K562 (cell line): ENCODE results near the gene CABP2. TPM values are rescaled to one million over a fixed set of nuclear protein-coding genes. Genes with fewer than 3 reads are reported as not detected.

ENCODE experiments used
- ATAC-seq: fragments of 200-7000 bp; cut with Tn5 transposase; 3 replicates; pipeline ENCODE4 v1.9.1; 2020; ENCODE audit warnings: moderate library complexity
- BruUV-seq: library from RNA; stranded (reverse); fragments of 400-500 nt; replicated peaks from 2 replicates; lab custom pipeline; 2021; lab: Mats Ljungman, UMichigan
- CTCF ChIA-PET: fragments of 300-600 bp; formaldehyde crosslinking; extraction: SDS; loops from one replicate; lab custom pipeline; 2021; ENCODE audit warnings: low intra/inter-chr PET ratio; lab: Yijun Ruan, JAX
- POLR2A ChIA-PET: fragments of 300-600, 350-650 bp; sonication (Branson Sonifier 250); formaldehyde crosslinking; extraction: SDS; loops from one replicate; lab custom pipeline; 2021; ENCODE audit warnings: antibody characterized with exemption, inconsistent platforms; lab: Yijun Ruan, JAX
- DNase-seq, 4 experiments: peaks; one replicate each; pipeline versions ENCODE4 v3.0.0 to v3.0.0-alpha.2; 2011 to 2018; ENCODE audit warnings: low spot score in 3 of 4, mixed read lengths in 3 of 4; ENCODE audit errors: extremely low read depth in 1 of 4
- FAIRE-seq: peaks from 2 replicates; lab custom pipeline; 2011; peaks lifted over from hg19 to GRCh38; lab: Jason Lieb, UNC
- H2AFZ ChIP-seq: 2 replicates; pipeline ENCODE4 v1.6.0; 2011; ENCODE audit warnings: low read depth, low read length, control low read depth, inconsistent platforms
- H3K27ac ChIP-seq: fragments of 200-600 bp; 3 replicates; pipeline ENCODE4 v1.8.0; 2011; ENCODE audit warnings: low read depth, mild to moderate bottlenecking, control low read depth, inconsistent platforms, low read length, moderate library complexity, mixed read lengths; ENCODE audit errors: extremely low read depth
- H3K27me3 ChIP-seq, 2 experiments: fragments of 300-600 bp in 1 of 2; 2 replicates in 1 of 2; 3 replicates in 1 of 2; pipeline versions ENCODE4 v1.6.0 to v1.8.0; 2011; ENCODE audit warnings: inconsistent platforms in 2 of 2, low read length in 2 of 2, mild to moderate bottlenecking in 1 of 2, mixed read lengths in 1 of 2, moderate library complexity in 1 of 2; ENCODE audit not compliant: control insufficient read depth in 2 of 2, insufficient read depth in 2 of 2
- H3K36me3 ChIP-seq: fragments of 300-600 bp; 3 replicates; pipeline ENCODE4 v1.8.0; 2011; ENCODE audit warnings: mild to moderate bottlenecking, low read length, inconsistent platforms; ENCODE audit not compliant: control insufficient read depth, insufficient read depth
- H3K4me1 ChIP-seq, 2 experiments: fragments of 200-600 bp in 1 of 2; replicated peaks in 1 of 2; 2 replicates in 1 of 2; 3 replicates in 1 of 2; pipeline versions ENCODE4 v1.5.1 to v1.8.0; 2011; ENCODE audit warnings: inconsistent platforms in 2 of 2, low read length in 2 of 2, mild to moderate bottlenecking in 1 of 2, mixed read lengths in 1 of 2, moderate library complexity in 1 of 2; ENCODE audit not compliant: control insufficient read depth in 2 of 2, insufficient read depth in 2 of 2
- H3K4me2 ChIP-seq: 2 replicates; pipeline ENCODE4 v1.6.1; 2011; ENCODE audit warnings: low read length, control low read depth, inconsistent platforms, mixed read lengths; ENCODE audit not compliant: insufficient read depth
- H3K4me3 ChIP-seq: fragments of 200-600 bp; sonication (generic), shearing (Covaris generic); 2 replicates; pipeline ENCODE4 v1.5.1; 2016; ENCODE audit warnings: control low read depth, inconsistent platforms
- H3K79me2 ChIP-seq: fragments of 200-600 bp; 3 replicates; pipeline ENCODE4 v1.8.0; 2011; ENCODE audit warnings: low read length, inconsistent platforms; ENCODE audit not compliant: control insufficient read depth, insufficient read depth
- H3K9ac ChIP-seq, 2 experiments: 2 replicates each; pipeline versions ENCODE4 v1.6.0 to v1.6.1; 2011; ENCODE audit warnings: low read depth in 2 of 2, low read length in 2 of 2, control low read depth in 1 of 2, inconsistent platforms in 1 of 2, mild to moderate bottlenecking in 1 of 2, mixed read lengths in 1 of 2; ENCODE audit not compliant: insufficient read depth in 1 of 2
- H3K9me1 ChIP-seq: one replicate; pipeline ENCODE4 v1.6.0; 2011; ENCODE audit warnings: inconsistent platforms, mild to moderate bottlenecking, low read length, moderate library complexity; ENCODE audit not compliant: control insufficient read depth, insufficient read depth
- H3K9me3 ChIP-seq: replicated peaks from 2 replicates; pipeline ENCODE4 v1.5.1; 2011; ENCODE audit warnings: low read depth, low read length, inconsistent platforms; ENCODE audit not compliant: control insufficient read depth, insufficient read depth
- H4K20me1 ChIP-seq: replicated peaks from 2 replicates; pipeline ENCODE4 v1.6.1; 2011; ENCODE audit warnings: low read length, inconsistent platforms, mixed read lengths; ENCODE audit not compliant: control insufficient read depth, insufficient read depth
- ERF ChIP-seq: fragments of 450-650 bp; formaldehyde crosslinking; IDR thresholded peaks from 2 replicates; pipeline ENCODE4 v1.4.0; 2020; ENCODE audit warnings: mild to moderate bottlenecking, mixed read lengths
- FOXJ3 ChIP-seq: sonication (generic); formaldehyde crosslinking; IDR thresholded peaks from 2 replicates; pipeline ENCODE4 v1.4.0; 2020; ENCODE audit warnings: mild to moderate bottlenecking, missing genetic modification reagents
- GATAD2B ChIP-seq: fragments of 450-650 bp; IDR thresholded peaks from 2 replicates; pipeline ENCODE4 v1.6.1; 2017; ENCODE audit warnings: mild to moderate bottlenecking, borderline replicate concordance
- HDAC8 ChIP-seq: fragments of 450-650 bp; IDR thresholded peaks from 2 replicates; pipeline ENCODE4 v1.6.1; 2016; ENCODE audit warnings: mild to moderate bottlenecking, missing genetic modification characterization, moderate library complexity, missing compliant biosample characterization
- JUND ChIP-seq, 2 experiments: IDR thresholded peaks; 2 replicates in 1 of 2; 3 replicates in 1 of 2; pipeline ENCODE4 v1.6.1; 2011; ENCODE audit warnings: borderline replicate concordance in 2 of 2, low read depth in 2 of 2, low read length in 2 of 2, improper control_type of control experiment in 1 of 2, missing biosample characterization in 1 of 2, missing genetic modification characterization in 1 of 2, missing genetic modification reagents in 1 of 2
- KLF10 ChIP-seq: fragments of 250-450 bp; sonication (Bioruptor Pico); IDR thresholded peaks from 2 replicates; pipeline ENCODE4 v1.6.1; 2021; ENCODE audit warnings: matching md5 sums
- NFATC3 ChIP-seq: fragments of 450-650 bp; IDR thresholded peaks from 2 replicates; pipeline ENCODE4 v1.6.1; 2017; ENCODE audit warnings: mild to moderate bottlenecking
- POLR2H ChIP-seq: IDR thresholded peaks from 2 replicates; pipeline ENCODE4 v1.6.1; 2016; ENCODE audit warnings: missing genetic modification characterization, low read depth, mild to moderate bottlenecking, control low read depth, missing compliant biosample characterization, moderate library complexity
- SIN3A ChIP-seq, 2 experiments: fragments of 150-350 bp in 1 of 2; IDR thresholded peaks; 2 replicates each; pipeline ENCODE4 v1.6.1; 2011 to 2016; ENCODE audit warnings: borderline replicate concordance in 2 of 2, low read depth in 2 of 2, low read length in 2 of 2, mild to moderate bottlenecking in 2 of 2, moderate library complexity in 2 of 2; ENCODE audit not compliant: control insufficient read depth in 1 of 2
- SMARCA4 ChIP-seq: fragments of 450-650 bp; IDR thresholded peaks from 2 replicates; pipeline ENCODE4 v1.6.1; 2016
- SMC3 ChIP-seq: conservative IDR thresholded peaks from 2 replicates; pipeline ENCODE4 v1.6.1; 2011; ENCODE audit warnings: low read depth, low read length, improper control_type of control experiment; ENCODE audit not compliant: insufficient read depth
- TAF15 ChIP-seq: fragments of 200-400 bp; formaldehyde crosslinking; IDR thresholded peaks from 2 replicates; pipeline ENCODE4 v1.6.1; 2017; ENCODE audit warnings: mild to moderate bottlenecking, low read depth, low read length, moderate library complexity
- TCF7L2 ChIP-seq: fragments of 150-350 bp; IDR thresholded peaks from 2 replicates; pipeline ENCODE4 v1.6.1; 2016; ENCODE audit warnings: low read depth, mild to moderate bottlenecking, low read length, moderate library complexity
- TGIF2 ChIP-seq: sonication (generic); formaldehyde crosslinking; IDR thresholded peaks from 2 replicates; pipeline ENCODE4 v1.8.1; 2022; ENCODE audit warnings: mild to moderate bottlenecking, missing genetic modification reagents, moderate library complexity
- ZBTB17 ChIP-seq: fragments of 450-650 bp; formaldehyde crosslinking; IDR thresholded peaks from 2 replicates; pipeline ENCODE4 v1.4.0; 2020; ENCODE audit warnings: mild to moderate bottlenecking
- ZNF586 ChIP-seq: fragments of 450-650 bp; formaldehyde crosslinking; conservative IDR thresholded peaks from 2 replicates; pipeline ENCODE4 v1.4.0; 2020; ENCODE audit warnings: mild to moderate bottlenecking, moderate library complexity
- WGBS: fragments of 100-300 bp; shearing (Covaris generic); methylation state at CpG from one replicate; pipeline ENCODE4 v1.1.6; 2016; ENCODE audit warnings: low coverage, mixed read lengths; ENCODE audit not compliant: insufficient coverage; ENCODE audit errors: missing lambda C conversion rate; 5-methylcytosine and 5-hydroxymethylcytosine counted together
- in situ Hi-C: fragments of 300-500 bp; cut with MboI; formaldehyde crosslinking; loops from 4 replicates; pipeline ENCODE4 v1.15.0; 2018; ENCODE audit warnings: inconsistent platforms, mixed read lengths
- intact Hi-C: fragments of 100-400 bp; cut with micrococcal nuclease; formaldehyde crosslinking; loops from 2 replicates; pipeline ENCODE4 v1.14.2; 2022
- polyA plus RNA-seq, 8 experiments: library from polyadenylated mRNA; depleted of rRNA in 4 of 8; stranded (reverse) in 5 of 8; unstranded in 3 of 8; fragments of >200 nt; fragmentation: Nextera tagmentation in 2 of 8; fragmentation: Illumina TruSeq in 1 of 8; extraction: Ambion mirVana in 2 of 8; extraction: Trizol in 1 of 8; gene quantifications; 2 replicates each; pipeline versions ENCODE4 v1.2.1 to v1.2.3, GENCODE V29; 2011 to 2014; ENCODE audit warnings: inconsistent platforms in 1 of 8, missing spikeins in 1 of 8
- total RNA-seq, 7 experiments: library from RNA; depleted of rRNA in 6 of 7; stranded (reverse); fragments of >200 nt in 6 of 7; fragmentation: Illumina TruSeq in 2 of 7; extraction: Trizol in 2 of 7; gene quantifications; 2 replicates each; pipeline versions ENCODE4 v1.2.1 to v1.2.3, GENCODE V29; 2011 to 2021; ENCODE audit warnings: low replicate concordance in 1 of 7
- TF ChIP-seq, protein P1 (sequence below), 2 experiments: IDR thresholded peaks; 2 replicates each; pipeline ENCODE4 v1.6.1; 2011; ENCODE audit warnings: borderline replicate concordance in 1 of 2, control low read depth in 1 of 2, low read depth in 1 of 2, low read length in 1 of 2, mild to moderate bottlenecking in 1 of 2, mixed read lengths in 1 of 2, moderate library complexity in 1 of 2; ENCODE audit not compliant: insufficient read depth in 1 of 2, insufficient read length in 1 of 2, poor library complexity in 1 of 2, severe bottlenecking in 1 of 2; ENCODE audit errors: extremely low read depth in 1 of 2
- TF ChIP-seq, protein P2 (sequence below), 2 experiments: fragments of 450-650 bp; conservative IDR thresholded peaks; 2 replicates each; pipeline ENCODE4 v1.6.1; 2017; ENCODE audit warnings: mild to moderate bottlenecking in 2 of 2, moderate library complexity in 2 of 2
- TF ChIP-seq, protein P3 (sequence below): sonication (generic); formaldehyde crosslinking; IDR thresholded peaks from 2 replicates; pipeline ENCODE4 v1.8.0; 2022; ENCODE audit warnings: missing genetic modification reagents, mild to moderate bottlenecking, borderline replicate concordance

The CABP2 gene
- total and polyA plus RNA-seq, 9 of the 15 experiments (the other 6 are each of a cell fraction or from before 2014, with no cell fraction given) = not detected

DNA sequence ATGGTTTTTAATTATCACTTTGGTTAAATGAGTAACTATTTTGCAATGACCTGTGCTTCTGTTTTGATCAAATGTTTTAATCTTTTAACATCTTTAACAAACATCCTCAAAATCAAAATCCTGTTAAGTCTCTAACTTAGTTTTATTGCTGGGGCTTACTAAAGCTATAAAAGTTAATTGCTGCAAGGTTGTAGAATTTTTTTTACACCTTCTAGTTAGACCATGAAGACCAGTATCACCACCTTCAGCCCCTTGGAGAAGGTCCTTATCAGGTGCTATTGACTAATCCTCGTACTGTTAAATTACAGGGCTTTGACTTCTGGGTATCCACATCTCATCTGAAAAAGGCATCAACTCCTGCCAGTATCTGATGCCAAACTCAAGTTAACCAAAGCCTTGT is 12.3 kb upstream of the CABP2 start:
- Histone ChIP-seq H3K27ac (no peak overlapping the region), H3K9me3 (no peaks in the 10 kb centered on the region), H3K27me3 (no peaks in the 10 kb centered on the region), H3K4me2 (no peak overlapping the region), H3K36me3 (no peaks in the 10 kb centered on the region), H3K79me2 (no peaks in the 10 kb centered on the region), H3K9ac (no peak overlapping the region), H3K9me1 (no peaks in the 10 kb centered on the region), H4K20me1 (no peaks in the 10 kb centered on the region), H3K4me3 (no peak overlapping the region), H2AFZ (no peak overlapping the region), H3K4me1 (peaks cover 0 to 8% of the 10 kb centered on the region in 2 experiments; a peak in 3 of 5 replicates)
- ChIA-PET CTCF (no interaction called here), POLR2A (interaction anchor here (2.9 kb wide), 1 partner anchor 10 kb away, joined by 10 read pairs; no protein-coding TSS in a partner anchor)
- ATAC-seq (no peak), FAIRE-seq (no peak), DNase-seq (no peak)
- WGBS = 10% methylated on average over 1 of the region's 1 CpG
- in situ Hi-C loops (loop anchor here (25.0 kb wide), 1 partner anchor 1152 kb away; the partner anchor contains the start of gene GAL), intact Hi-C loops (no loop called here)
- no TSS peak for BruUV-seq
- no peak for TF ChIP-seq ERF (CRISPR knock-in tag)
- TF ChIP-seq SMARCA4 = no peak
- TF ChIP-seq, protein P1, sequence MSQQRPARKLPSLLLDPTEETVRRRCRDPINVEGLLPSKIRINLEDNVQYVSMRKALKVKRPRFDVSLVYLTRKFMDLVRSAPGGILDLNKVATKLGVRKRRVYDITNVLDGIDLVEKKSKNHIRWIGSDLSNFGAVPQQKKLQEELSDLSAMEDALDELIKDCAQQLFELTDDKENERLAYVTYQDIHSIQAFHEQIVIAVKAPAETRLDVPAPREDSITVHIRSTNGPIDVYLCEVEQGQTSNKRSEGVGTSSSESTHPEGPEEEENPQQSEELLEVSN (IDR thresholded peaks at IDR 0.05; ENCODE audit: borderline replicate concordance in 1 of 2, extremely low read depth in 1 of 2, insufficient read depth in 1 of 2, insufficient read length in 1 of 2, low read depth in 1 of 2, low read length in 1 of 2, poor library complexity in 1 of 2, severe bottlenecking in 1 of 2) = no peak
- TF ChIP-seq FOXJ3 (CRISPR knock-in tag) = no peak
- no peak for TF ChIP-seq ZNF586 (CRISPR knock-in tag)
- no peak for TF ChIP-seq TGIF2 (CRISPR knock-in tag)
- no peak for TF ChIP-seq SIN3A (IDR thresholded peaks at IDR 0.05; ENCODE audit: borderline replicate concordance in 2 of 2, control insufficient read depth in 1 of 2, low read depth in 2 of 2, low read length in 2 of 2)
- no peak for TF ChIP-seq GATAD2B
- no peak for TF ChIP-seq SMC3
- TF ChIP-seq TCF7L2 = no peak
- no peak for TF ChIP-seq NFATC3
- no peak for TF ChIP-seq JUND (IDR thresholded peaks at IDR 0.05; ENCODE audit: borderline replicate concordance, low read depth, low read length)
- TF ChIP-seq JUND (tag; IDR thresholded peaks at IDR 0.05; ENCODE audit: borderline replicate concordance, low read depth, low read length) = no peak
- TF ChIP-seq ZBTB17 (CRISPR knock-in tag) = no peak
- TF ChIP-seq KLF10 (CRISPR knock-in tag) = no peak
- TF ChIP-seq, protein P2, sequence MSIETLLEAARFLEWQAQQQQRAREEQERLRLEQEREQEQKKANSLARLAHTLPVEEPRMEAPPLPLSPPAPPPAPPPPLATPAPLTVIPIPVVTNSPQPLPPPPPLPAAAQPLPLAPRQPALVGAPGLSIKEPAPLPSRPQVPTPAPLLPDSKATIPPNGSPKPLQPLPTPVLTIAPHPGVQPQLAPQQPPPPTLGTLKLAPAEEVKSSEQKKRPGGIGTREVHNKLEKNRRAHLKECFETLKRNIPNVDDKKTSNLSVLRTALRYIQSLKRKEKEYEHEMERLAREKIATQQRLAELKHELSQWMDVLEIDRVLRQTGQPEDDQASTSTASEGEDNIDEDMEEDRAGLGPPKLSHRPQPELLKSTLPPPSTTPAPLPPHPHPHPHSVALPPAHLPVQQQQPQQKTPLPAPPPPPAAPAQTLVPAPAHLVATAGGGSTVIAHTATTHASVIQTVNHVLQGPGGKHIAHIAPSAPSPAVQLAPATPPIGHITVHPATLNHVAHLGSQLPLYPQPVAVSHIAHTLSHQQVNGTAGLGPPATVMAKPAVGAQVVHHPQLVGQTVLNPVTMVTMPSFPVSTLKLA (conservative IDR thresholded peaks at IDR 0.05) = no peak
- TF ChIP-seq POLR2H (tag) = no peak
- no peak for TF ChIP-seq TAF15
- TF ChIP-seq, protein P3, sequence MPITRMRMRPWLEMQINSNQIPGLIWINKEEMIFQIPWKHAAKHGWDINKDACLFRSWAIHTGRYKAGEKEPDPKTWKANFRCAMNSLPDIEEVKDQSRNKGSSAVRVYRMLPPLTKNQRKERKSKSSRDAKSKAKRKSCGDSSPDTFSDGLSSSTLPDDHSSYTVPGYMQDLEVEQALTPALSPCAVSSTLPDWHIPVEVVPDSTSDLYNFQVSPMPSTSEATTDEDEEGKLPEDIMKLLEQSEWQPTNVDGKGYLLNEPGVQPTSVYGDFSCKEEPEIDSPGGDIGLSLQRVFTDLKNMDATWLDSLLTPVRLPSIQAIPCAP (CRISPR knock-in tag) = no peak
- no peak for TF ChIP-seq HDAC8
